Ishikawa (cell line): ENCODE results near the gene STXBP3.

Experiments used
- CEBPB ChIP-seq: IDR thresholded peaks from 2 replicates; pipeline ENCODE4 v1.6.1; 2012
- CREB1 ChIP-seq: IDR thresholded peaks from 2 replicates; pipeline ENCODE4 v1.6.1; 2012; ENCODE audit warnings: low read depth
- EGR1 ChIP-seq: IDR thresholded peaks from 2 replicates; pipeline ENCODE4 v1.6.1; 2012
- EP300 ChIP-seq: IDR thresholded peaks from 2 replicates; pipeline ENCODE4 v1.6.1; 2012; ENCODE audit warnings: borderline replicate concordance
- FOXM1 ChIP-seq: IDR thresholded peaks from 2 replicates; pipeline ENCODE4 v1.6.1; 2012; ENCODE audit warnings: low read depth, borderline replicate concordance
- NFIC ChIP-seq: IDR thresholded peaks from 2 replicates; pipeline ENCODE4 v1.6.1; 2012
- RAD21 ChIP-seq: IDR thresholded peaks from 2 replicates; pipeline ENCODE4 v1.6.1; 2012; ENCODE audit warnings: low read depth
- REST ChIP-seq: IDR thresholded peaks from 2 replicates; pipeline ENCODE4 v1.6.1; 2012; ENCODE audit warnings: low read depth, mild to moderate bottlenecking
- TAF1 ChIP-seq: IDR thresholded peaks from 2 replicates; pipeline ENCODE4 v1.6.1; 2012; ENCODE audit warnings: low read depth, mild to moderate bottlenecking
- TCF12 ChIP-seq: IDR thresholded peaks from 2 replicates; pipeline ENCODE4 v1.6.1; 2012; ENCODE audit warnings: low read depth
- TEAD4 ChIP-seq: IDR thresholded peaks from 2 replicates; pipeline ENCODE4 v1.6.1; 2012
- YY1 ChIP-seq: IDR thresholded peaks from 2 replicates; pipeline ENCODE4 v1.6.1; 2012; ENCODE audit warnings: low read depth
- ZBTB7A ChIP-seq: IDR thresholded peaks from 2 replicates; pipeline ENCODE4 v1.6.1; 2012; ENCODE audit warnings: low read depth
- TF ChIP-seq, protein P1 (sequence below): IDR thresholded peaks from 2 replicates; pipeline ENCODE4 v1.6.1; 2012
- TF ChIP-seq, protein P2 (sequence below): IDR thresholded peaks from 2 replicates; pipeline ENCODE4 v1.6.1; 2012

Gene STXBP3

DNA sequence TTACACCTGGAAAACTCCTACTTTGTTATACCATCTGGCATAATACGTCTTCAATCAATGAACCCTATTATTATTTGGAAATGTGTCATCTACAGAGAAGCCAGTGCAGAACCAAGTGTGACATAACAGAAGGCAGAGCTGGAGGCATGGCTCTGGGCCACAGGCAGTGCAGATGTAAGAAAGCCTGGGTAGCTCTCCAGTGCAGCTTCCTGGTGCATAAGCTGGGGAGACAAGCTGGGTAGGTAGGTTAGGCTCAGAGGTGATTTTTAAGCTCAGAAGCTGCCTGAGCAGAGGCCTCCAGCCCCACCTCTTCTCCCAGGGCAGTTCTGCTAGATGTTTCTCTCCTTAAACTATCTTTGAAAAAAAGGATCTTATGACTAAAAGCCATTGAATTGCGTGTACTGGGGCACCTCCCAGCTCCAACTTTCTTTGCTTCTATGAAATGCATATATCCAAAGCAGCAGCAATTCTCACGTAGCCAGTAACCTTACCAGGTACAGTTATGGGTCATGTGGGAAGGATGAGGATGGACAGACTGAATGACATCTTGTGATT is 79.7 kb downstream of the STXBP3 start:
- TF ChIP-seq REST (no peak), EGR1 (no peak), ZBTB7A (no peak), TAF1 (no peak), YY1 (no peak)
- TF ChIP-seq, protein P1, sequence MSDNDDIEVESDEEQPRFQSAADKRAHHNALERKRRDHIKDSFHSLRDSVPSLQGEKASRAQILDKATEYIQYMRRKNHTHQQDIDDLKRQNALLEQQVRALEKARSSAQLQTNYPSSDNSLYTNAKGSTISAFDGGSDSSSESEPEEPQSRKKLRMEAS: no peak

- no peak for TF ChIP-seq CEBPB
- TF ChIP-seq RAD21: peak; percentile 74
- no peak for TF ChIP-seq FOXM1
- TF ChIP-seq, protein P2, sequence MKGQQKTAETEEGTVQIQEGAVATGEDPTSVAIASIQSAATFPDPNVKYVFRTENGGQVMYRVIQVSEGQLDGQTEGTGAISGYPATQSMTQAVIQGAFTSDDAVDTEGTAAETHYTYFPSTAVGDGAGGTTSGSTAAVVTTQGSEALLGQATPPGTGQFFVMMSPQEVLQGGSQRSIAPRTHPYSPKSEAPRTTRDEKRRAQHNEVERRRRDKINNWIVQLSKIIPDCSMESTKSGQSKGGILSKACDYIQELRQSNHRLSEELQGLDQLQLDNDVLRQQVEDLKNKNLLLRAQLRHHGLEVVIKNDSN: 0 out of 2 replicates have a peak, but pooled peaks have one; percentile 12
- TF ChIP-seq TEAD4: no peak
- no peak for TF ChIP-seq YY1
- TF ChIP-seq, protein P1: peak; percentile 46
- TF ChIP-seq REST: no peak
- TF ChIP-seq EGR1: no peak
- TF ChIP-seq ZBTB7A: no peak
- no peak for TF ChIP-seq NFIC
- TF ChIP-seq EP300: no peak
- TF ChIP-seq CREB1: no peak
These were observed 81.8 kb downstream of the STXBP3 start for GRCh38 chr1:108828074-108828961.

GRCh38 chr1:108829498-108829916 is 83.0 kb downstream of the STXBP3 start:
- TF ChIP-seq RAD21 (no peak), ZBTB7A (no peak), CEBPB (no peak), YY1 (no peak)

GRCh38 chr1:108830119-108831008 is 83.9 kb downstream of the STXBP3 start:
- TF ChIP-seq, protein P2: no peak
- TF ChIP-seq CEBPB (no peak), TCF12 (no peak), RAD21 (no peak), FOXM1 (no peak), CREB1 (no peak), TAF1 (no peak), EP300 (no peak), TEAD4 (no peak), EGR1 (no peak), YY1 (no peak), REST (no peak), ZBTB7A (no peak), NFIC (no peak)
- TF ChIP-seq, protein P1: no peak
